ENCODE data around the gene LCP1. TPM values are rescaled to one million over a fixed set of nuclear protein-coding genes. Genes with fewer than 3 reads are reported as not detected.

LCP1 gene
- total and polyA plus RNA-seq, 9 of the 15 experiments (the other 6 are each of a cell fraction or from before 2014, with no cell fraction given), result 83.0 to 255 (median 163) TPM

DNA sequence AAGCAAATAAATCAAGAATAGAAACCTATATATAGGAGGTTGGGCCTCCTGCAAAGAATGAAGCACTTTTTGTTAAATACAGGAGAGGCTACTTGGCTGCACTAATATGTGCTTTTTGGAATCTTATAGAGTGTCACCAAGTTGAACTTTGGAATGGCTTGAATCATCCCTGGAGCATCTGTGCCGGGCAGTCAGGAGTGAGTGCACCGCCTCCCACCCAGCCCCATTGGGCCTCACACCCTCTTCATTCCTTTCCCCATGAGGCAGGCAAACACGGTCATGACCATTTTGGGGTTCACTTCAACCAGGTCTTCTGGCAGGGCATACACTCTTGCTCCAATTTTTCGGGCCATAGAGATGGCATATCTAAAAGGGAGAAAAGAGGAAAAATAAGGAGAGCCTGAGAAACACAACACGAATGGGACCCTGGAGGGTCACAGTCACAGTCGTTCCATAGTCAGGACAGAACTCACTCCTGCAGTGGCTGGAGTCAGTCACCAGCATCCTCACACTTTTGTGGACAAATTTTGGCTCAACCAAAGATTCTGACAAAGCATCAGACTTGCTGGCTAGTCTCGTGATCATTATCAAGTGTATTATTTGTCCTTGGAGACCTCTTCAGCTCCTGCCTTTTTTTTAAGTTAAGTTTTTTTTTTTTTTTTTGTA is 54.5 kb downstream of the LCP1 start:
- Histone ChIP-seq H3K9me3 (replicated peaks; ENCODE audit: control insufficient read depth, insufficient read depth, low read depth, low read length) (no peaks in the 10 kb centered on the region), H4K20me1 (replicated peaks; ENCODE audit: control insufficient read depth, insufficient read depth, low read length) (no peaks in the 10 kb centered on the region), H3K79me2 (ENCODE audit: control insufficient read depth, insufficient read depth, low read length) (no peaks in the 10 kb centered on the region), H3K4me3 (no peak overlapping the region), H3K9me1 (ENCODE audit: control insufficient read depth, insufficient read depth, low read length) (no peaks in the 10 kb centered on the region), H3K4me2 (ENCODE audit: insufficient read depth, low read length) (no peak overlapping the region), H3K4me1 (replicated peaks in 1 of 2; ENCODE audit: control insufficient read depth in 2 of 2, insufficient read depth in 2 of 2, low read length in 2 of 2) (peaks cover 0 to 20% of the 10 kb centered on the region in 2 experiments; a peak in 3 of 5 replicates), H3K9ac (ENCODE audit: insufficient read depth in 1 of 2, low read depth in 2 of 2, low read length in 2 of 2) (no peak overlapping the region), H3K36me3 (ENCODE audit: control insufficient read depth, insufficient read depth, low read length) (peaks cover 59% of the 10 kb centered on the region; the same call in 2 of the 3 replicates), H3K27me3 (ENCODE audit: control insufficient read depth in 2 of 2, insufficient read depth in 2 of 2, low read length in 2 of 2) (no peaks in the 10 kb centered on the region), H2AFZ (ENCODE audit: low read depth, low read length) (no peak overlapping the region), H3K27ac (ENCODE audit: extremely low read depth, low read depth, low read length) (no peak overlapping the region)
- BruUV-seq (replicated peaks), result no TSS peak
- ATAC-seq (no peak), FAIRE-seq (no peak), DNase-seq (ENCODE audit: extremely low read depth in 1 of 4, low spot score in 3 of 4) (no peak)
- ChIA-PET POLR2A (interaction anchor here (1.1 kb wide), 1 partner anchor 15 kb away, joined by 4 read pairs; no protein-coding TSS in a partner anchor), CTCF (ENCODE audit: low intra/inter-chr PET ratio) (interaction anchor here (0.7 to 1.3 kb wide), 3 partner anchors 151 to 616 kb away, joined by 3 to 5 read pairs (median 3); no protein-coding TSS in a partner anchor)
- TF ChIP-seq ARID2 (IDR thresholded peaks at IDR 0.05), result no peak
- no peak for TF ChIP-seq ZNF24 (IDR thresholded peaks at IDR 0.05)
- TF ChIP-seq FIP1L1 (IDR thresholded peaks at IDR 0.05; ENCODE audit: low read depth, low read length, poor library complexity, severe bottlenecking), result no peak
- TF ChIP-seq ATF7 (IDR thresholded peaks at IDR 0.05), result no peak
- no peak for TF ChIP-seq HNRNPUL1 (IDR thresholded peaks at IDR 0.05; ENCODE audit: low read length)
- no peak for TF ChIP-seq E2F4 (CRISPR knock-in tag; IDR thresholded peaks at IDR 0.05; ENCODE audit: low read depth)
- TF ChIP-seq, protein P1, sequence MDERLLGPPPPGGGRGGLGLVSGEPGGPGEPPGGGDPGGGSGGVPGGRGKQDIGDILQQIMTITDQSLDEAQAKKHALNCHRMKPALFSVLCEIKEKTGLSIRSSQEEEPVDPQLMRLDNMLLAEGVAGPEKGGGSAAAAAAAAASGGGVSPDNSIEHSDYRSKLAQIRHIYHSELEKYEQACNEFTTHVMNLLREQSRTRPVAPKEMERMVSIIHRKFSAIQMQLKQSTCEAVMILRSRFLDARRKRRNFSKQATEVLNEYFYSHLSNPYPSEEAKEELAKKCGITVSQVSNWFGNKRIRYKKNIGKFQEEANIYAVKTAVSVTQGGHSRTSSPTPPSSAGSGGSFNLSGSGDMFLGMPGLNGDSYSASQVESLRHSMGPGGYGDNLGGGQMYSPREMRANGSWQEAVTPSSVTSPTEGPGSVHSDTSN (CRISPR knock-in tag; IDR thresholded peaks at IDR 0.05; ENCODE audit: low read depth), result no peak
- TF ChIP-seq, protein P1 (tag; conservative IDR thresholded peaks at IDR 0.05; ENCODE audit: low read depth), result no peak
- TF ChIP-seq HEY1 (CRISPR knock-in tag; IDR thresholded peaks at IDR 0.05; ENCODE audit: borderline replicate concordance), result no peak
- TF ChIP-seq PURB (CRISPR knock-in tag; IDR thresholded peaks at IDR 0.05; ENCODE audit: low read depth), result no peak
- TF ChIP-seq ZC3H8 (IDR thresholded peaks at IDR 0.05), result no peak
- in situ Hi-C loops (cut with MboI), result no loop called here
- intact Hi-C loops (cut with micrococcal nuclease), result loop anchor here (2.0 to 5.0 kb wide), 3 partner anchors 75 to 321 kb away; partner anchors contain the start of gene ZC3H13
- 70% methylated on average over 6 of the region's 7 CpGs for WGBS (ENCODE audit: insufficient coverage, low coverage, missing lambda C conversion rate)

All from K562 (cell line).